Activated naive CD4-positive, alpha-beta T cell (primary cell): ENCODE results near the gene LARGE1.

ENCODE experiments used
- DNase-seq, 4 experiments: peaks; one replicate each; lab custom pipeline; 2025; lab: John Stamatoyannopoulos, UW

The LARGE1 gene

GRCh38 chr22:33563220-33563964 is 356.9 kb downstream of the LARGE1 start:
- no peak for DNase-seq

GRCh38 chr22:33562501-33562900 is 357.8 kb downstream of the LARGE1 start:
- DNase-seq: no peak

GRCh38 chr22:33561149-33561807 is 359.0 kb downstream of the LARGE1 start:
- DNase-seq: no peak

- no peak for DNase-seq
Measured at GRCh38 chr22:33557836-33558235, 362.4 kb downstream of the LARGE1 start.

- DNase-seq: no peak
Measured at GRCh38 chr22:33555814-33556522, 364.3 kb downstream of the LARGE1 start.

GRCh38 chr22:33553493-33553892 is 366.8 kb downstream of the LARGE1 start:
- DNase-seq: no peak

GRCh38 chr22:33544707-33545106 is 375.6 kb downstream of the LARGE1 start:
- no peak for DNase-seq

- DNase-seq: no peak
Measured at GRCh38 chr22:33542722-33543121, 377.6 kb downstream of the LARGE1 start.

GRCh38 chr22:33542153-33542552 is 378.1 kb downstream of the LARGE1 start:
- DNase-seq: no peak

- DNase-seq: no peak
Measured at GRCh38 chr22:33539902-33540751, 380.1 kb downstream of the LARGE1 start.

- no peak for DNase-seq
Measured at GRCh38 chr22:33539202-33539901, 380.9 kb downstream of the LARGE1 start.

GRCh38 chr22:33538277-33538885 is 381.9 kb downstream of the LARGE1 start:
- DNase-seq: no peak

- DNase-seq: no peak
Measured at GRCh38 chr22:33537059-33537458, 383.2 kb downstream of the LARGE1 start.

GRCh38 chr22:33535937-33536875 is 384.1 kb downstream of the LARGE1 start:
- DNase-seq: no peak

- no peak for DNase-seq
Measured at GRCh38 chr22:33529424-33530113, 390.7 kb downstream of the LARGE1 start.

GRCh38 chr22:33528183-33528582 is 392.1 kb downstream of the LARGE1 start:
- DNase-seq: no peak

- DNase-seq: no peak
Measured at GRCh38 chr22:33526434-33527107, 393.7 kb downstream of the LARGE1 start.

GRCh38 chr22:33524511-33525260 is 395.6 kb downstream of the LARGE1 start:
- no peak for DNase-seq
